Neural progenitor cell (in vitro differentiated cells): ENCODE measurements around the gene EPB41. TPM values are rescaled to one million over a fixed set of nuclear protein-coding genes. Genes with fewer than 3 reads are reported as not detected.

Experiments used
- DNase-seq: peaks from one replicate; pipeline ENCODE4 v3.0.0-alpha.2; 2016; ENCODE audit warnings: low spot score
- H2AFZ ChIP-seq: fragments of 200-600 bp; sonication (generic); replicated peaks from 2 replicates; pipeline ENCODE4 v1.6.1; 2016; ENCODE audit warnings: antibody characterized with exemption
- H3F3A ChIP-seq: fragments of 200-600 bp; sonication (generic); 2 replicates; pipeline ENCODE4 v1.6.1; 2016; ENCODE audit warnings: antibody characterized with exemption, low read depth
- H3K27ac ChIP-seq: fragments of 200-600 bp; sonication (generic); 2 replicates; pipeline ENCODE4 v1.5.1; 2016; ENCODE audit warnings: mild to moderate bottlenecking
- H3K27me3 ChIP-seq: fragments of 200-600 bp; sonication (generic); 2 replicates; pipeline ENCODE4 v1.6.1; 2016; ENCODE audit warnings: mild to moderate bottlenecking, moderate library complexity
- H3K36me3 ChIP-seq: fragments of 200-600 bp; sonication (generic); 2 replicates; pipeline ENCODE4 v1.5.1; 2016
- H3K4me1 ChIP-seq: fragments of 200-600 bp; sonication (generic); 2 replicates; pipeline ENCODE4 v1.6.1; 2016; ENCODE audit warnings: mixed run types
- H3K4me2 ChIP-seq: fragments of 200-600 bp; sonication (generic); 2 replicates; pipeline ENCODE4 v1.6.1; 2016
- H3K4me3 ChIP-seq: fragments of 200-600 bp; sonication (generic); 2 replicates; pipeline ENCODE4 v1.5.1; 2016
- H3K79me2 ChIP-seq: fragments of 200-600 bp; sonication (generic); 2 replicates; pipeline ENCODE4 v1.6.1; 2016; ENCODE audit warnings: low read depth
- H3K9ac ChIP-seq: fragments of 200-600 bp; sonication (generic); 2 replicates; pipeline ENCODE4 v1.6.1; 2016
- H3K9me3 ChIP-seq: fragments of 200-600 bp; sonication (generic); 2 replicates; pipeline ENCODE4 v1.5.1; 2016; ENCODE audit warnings: low read depth
- H4K20me1 ChIP-seq: fragments of 200-600 bp; sonication (generic); 2 replicates; pipeline ENCODE4 v1.6.1; 2016; ENCODE audit warnings: low read depth
- H3K27ac Mint-ChIP-seq: 3 replicates; pipeline ENCODE4 v1.8.0; 2021; ENCODE audit warnings: mixed read lengths
- H3K27me3 Mint-ChIP-seq: 2 replicates; pipeline ENCODE4 v1.8.0; 2022; ENCODE audit warnings: low read depth, mild to moderate bottlenecking, inconsistent platforms, moderate library complexity, mixed read lengths; ENCODE audit not compliant: insufficient read depth
- H3K36me3 Mint-ChIP-seq: 3 replicates; pipeline ENCODE4 v1.8.0; 2021; ENCODE audit warnings: mixed read lengths
- H3K4me1 Mint-ChIP-seq: 3 replicates; pipeline ENCODE4 v1.8.0; 2021; ENCODE audit warnings: mixed read lengths
- H3K4me3 Mint-ChIP-seq: 3 replicates; pipeline ENCODE4 v1.8.0; 2021; ENCODE audit warnings: mild to moderate bottlenecking, moderate library complexity, mixed read lengths
- H3K9me3 Mint-ChIP-seq: 3 replicates; pipeline ENCODE4 v1.8.0; 2020; ENCODE audit warnings: mixed read lengths
- CTCF ChIP-seq: fragments of 200-600 bp; sonication (generic); IDR thresholded peaks from 2 replicates; pipeline ENCODE4 v1.5.1; 2017; ENCODE audit warnings: antibody characterized with exemption, mild to moderate bottlenecking
- EZH2 ChIP-seq: fragments of 200-600 bp; sonication (generic); IDR thresholded peaks from 2 replicates; pipeline ENCODE4 v1.6.1; 2017; ENCODE audit warnings: antibody characterized with exemption, mild to moderate bottlenecking, moderate library complexity
- EZH2phosphoT487 ChIP-seq: fragments of 200-600 bp; sonication (generic); IDR thresholded peaks from 2 replicates; pipeline ENCODE4 v1.6.1; 2017; ENCODE audit warnings: antibody characterized with exemption
- total RNA-seq: library from RNA; depleted of rRNA; stranded (reverse); fragments of >200 nt; gene quantifications from 2 replicates; pipeline ENCODE4 v1.2.3, GENCODE V29; 2015; ENCODE audit warnings: low replicate concordance

EPB41 gene
- total RNA-seq, 1 donor from 2014 or later, result 211 TPM

DNA sequence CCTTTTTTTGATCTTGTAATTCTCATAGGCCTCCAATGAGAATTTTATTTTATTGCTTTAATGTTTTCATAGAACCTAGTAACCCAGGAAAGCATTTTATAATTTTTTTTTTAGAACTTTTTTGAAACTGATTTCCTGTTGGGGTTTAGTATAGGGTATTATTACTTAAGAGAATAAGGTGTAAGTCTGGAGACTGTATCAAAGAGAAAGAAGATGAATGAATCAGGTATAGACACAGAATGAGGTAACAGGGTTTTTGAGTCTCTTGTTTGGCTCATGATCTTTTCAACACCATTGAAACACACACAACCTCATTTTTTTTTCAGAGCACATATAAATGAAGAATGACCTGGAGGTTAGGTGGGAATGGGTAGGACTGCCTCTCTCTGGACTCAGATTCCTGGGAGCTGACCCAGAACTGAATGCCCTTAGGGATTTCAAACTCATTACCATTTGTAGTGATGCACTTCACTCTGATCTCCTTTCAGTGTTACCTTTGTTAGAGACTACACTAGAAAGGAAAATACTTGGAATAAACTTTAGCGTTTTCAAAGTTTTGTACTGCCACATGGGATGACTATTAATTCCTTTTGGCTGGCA, 51.0 kb downstream of the EPB41 start:
- peaks cover 2% of the 10 kb centered on the region for H3K36me3 Mint-ChIP-seq
- H3K9me3 Mint-ChIP-seq, result no peaks in the 10 kb centered on the region
- Histone ChIP-seq H3F3A (no peaks in the 10 kb centered on the region), H4K20me1 (peaks cover 40% of the 10 kb centered on the region), H3K4me2 (no peak overlapping the region), H3K4me1 (no peaks in the 10 kb centered on the region), H3K4me3 (no peak overlapping the region), H3K9me3 (no peaks in the 10 kb centered on the region), H3K79me2 (peaks cover 99% of the 10 kb centered on the region), H2AFZ (no peak overlapping the region), H3K9ac (no peak overlapping the region), H3K27ac (no peak overlapping the region), H3K36me3 (no peaks in the 10 kb centered on the region), H3K27me3 (no peaks in the 10 kb centered on the region)
- H3K27ac Mint-ChIP-seq, result no peak overlapping the region
- no peaks in the 10 kb centered on the region for H3K27me3 Mint-ChIP-seq
- no peak for TF ChIP-seq EZH2phosphoT487
- no peak overlapping the region for H3K4me3 Mint-ChIP-seq
- no peak for DNase-seq
- H3K4me1 Mint-ChIP-seq, result peaks cover 2% of the 10 kb centered on the region

DNA sequence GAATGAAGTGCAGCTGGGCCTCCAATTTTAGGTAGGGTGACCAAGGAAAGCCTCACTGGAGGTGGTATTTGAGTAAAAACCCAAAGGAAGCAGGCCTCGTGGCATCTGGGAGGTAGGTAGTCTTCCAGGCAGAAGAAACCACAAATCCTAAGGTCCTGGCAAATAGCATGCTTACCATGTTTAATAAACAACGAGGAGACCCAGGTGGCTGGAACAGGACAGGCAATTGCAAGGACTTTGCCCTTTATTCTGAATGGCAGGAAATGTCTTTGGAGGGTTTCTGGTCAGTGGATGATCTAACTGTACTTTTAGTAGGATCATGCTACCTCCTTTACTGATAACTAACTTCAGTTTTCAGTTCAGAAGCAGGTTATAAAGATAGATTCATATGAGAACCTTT, 52.2 kb downstream of the EPB41 start:
- no peaks in the 10 kb centered on the region for H3K9me3 Mint-ChIP-seq
- peaks cover 47% of the 10 kb centered on the region for H4K20me1 ChIP-seq
- no peak overlapping the region for H3K9ac ChIP-seq
- H3K27ac ChIP-seq, result no peak overlapping the region
- no peaks in the 10 kb centered on the region for H3K36me3 ChIP-seq
- H3K4me3 Mint-ChIP-seq, result no peak overlapping the region
- no peaks in the 10 kb centered on the region for H3K27me3 ChIP-seq
- H3K27me3 Mint-ChIP-seq, result no peaks in the 10 kb centered on the region
- H3K4me2 ChIP-seq, result no peak overlapping the region
- no peak overlapping the region for H3K4me3 ChIP-seq
- H3K4me1 ChIP-seq, result no peaks in the 10 kb centered on the region
- no peak for DNase-seq
- H2AFZ ChIP-seq, result no peak overlapping the region
- H3F3A ChIP-seq, result no peaks in the 10 kb centered on the region
- peaks cover 2% of the 10 kb centered on the region for H3K36me3 Mint-ChIP-seq
- H3K9me3 ChIP-seq, result no peaks in the 10 kb centered on the region
- H3K79me2 ChIP-seq, result peaks cover 97% of the 10 kb centered on the region
- peaks cover 2% of the 10 kb centered on the region for H3K4me1 Mint-ChIP-seq
- H3K27ac Mint-ChIP-seq, result no peak overlapping the region
- TF ChIP-seq CTCF, result no peak
- no peak for TF ChIP-seq EZH2
- no peak for TF ChIP-seq EZH2phosphoT487

DNA sequence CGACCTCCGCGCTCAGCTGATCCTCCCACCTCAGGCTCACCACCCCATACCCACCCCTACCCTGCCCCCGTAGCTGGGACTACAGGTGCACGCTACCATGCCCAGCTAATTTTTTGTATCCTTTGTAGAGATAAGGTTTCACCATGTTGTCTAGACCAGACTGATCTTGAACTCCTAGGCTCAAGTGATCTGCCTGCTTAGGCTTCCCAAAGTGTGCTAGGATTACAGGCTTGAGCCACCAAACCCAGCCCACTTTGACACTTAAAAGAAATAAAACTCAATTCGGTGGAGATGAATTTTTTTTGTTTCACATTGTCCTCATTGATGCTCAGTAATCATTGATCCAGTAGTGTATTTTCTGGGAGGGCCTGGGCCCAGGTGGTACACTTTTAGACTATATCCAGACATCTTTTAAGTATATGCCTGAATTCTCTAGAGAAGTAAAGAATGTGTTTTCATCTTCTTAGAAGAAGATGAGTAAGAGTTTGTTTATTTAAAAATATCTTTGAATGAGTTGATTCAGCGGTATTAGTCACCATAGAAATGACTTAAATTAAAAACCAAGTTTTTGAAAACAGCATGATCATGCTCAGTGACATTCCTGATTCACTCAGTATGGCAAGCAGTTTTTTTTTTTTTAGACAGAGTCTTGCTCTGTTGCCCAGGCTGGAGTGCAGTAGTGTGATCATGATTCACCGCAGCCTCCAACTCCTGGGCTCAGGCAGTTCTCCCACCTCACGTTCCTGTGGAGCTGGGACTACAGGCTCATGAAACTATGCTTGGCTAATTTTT, 57.8 kb downstream of the EPB41 start:
- no peak for TF ChIP-seq EZH2
- TF ChIP-seq CTCF, result no peak
- no peak for TF ChIP-seq EZH2phosphoT487
- no peaks in the 10 kb centered on the region for H3K27me3 Mint-ChIP-seq
- peaks cover 8% of the 10 kb centered on the region for H3K4me1 Mint-ChIP-seq
- Histone ChIP-seq H4K20me1 (peaks cover 22% of the 10 kb centered on the region), H3K4me1 (no peaks in the 10 kb centered on the region), H3K79me2 (peaks cover 97% of the 10 kb centered on the region), H3K27ac (no peak overlapping the region), H3K9ac (no peak overlapping the region), H3K27me3 (no peaks in the 10 kb centered on the region), H3F3A (no peaks in the 10 kb centered on the region), H2AFZ (no peak overlapping the region), H3K4me3 (no peak overlapping the region), H3K9me3 (no peaks in the 10 kb centered on the region), H3K36me3 (no peaks in the 10 kb centered on the region), H3K4me2 (no peak overlapping the region)
- peaks cover 6% of the 10 kb centered on the region for H3K36me3 Mint-ChIP-seq
- no peaks in the 10 kb centered on the region for H3K9me3 Mint-ChIP-seq
- H3K4me3 Mint-ChIP-seq, result no peak overlapping the region
- no peak for DNase-seq
- H3K27ac Mint-ChIP-seq, result no peak overlapping the region
